Lung (tissue), 12 donors: Measurements from ENCODE around the gene ECT2. TPM values are rescaled to one million over a fixed set of nuclear protein-coding genes. Genes with fewer than 3 reads are reported as not detected.

ENCODE experiments used
- ATAC-seq: fragments of 200-7000 bp; cut with Tn5 transposase; one replicate; pipeline ENCODE4 v1.9.1; 2020; ENCODE audit warnings: moderate number of reproducible peaks; ENCODE audit not compliant: insufficient read depth, low FRiP score
- DNase-seq, 3 donors: peaks; one replicate each; pipeline ENCODE4 v3.0.0-alpha.2; 2013 to 2017
- H3K27ac ChIP-seq, 2 donors: one replicate each; pipeline ENCODE4 v1.5.1; 2013; ENCODE audit warnings: mild to moderate bottlenecking in 2 of 2, moderate library complexity in 2 of 2, control low read depth in 1 of 2, inconsistent platforms in 1 of 2, low read depth in 1 of 2, low read length in 1 of 2
- H3K27me3 ChIP-seq, 3 donors: one replicate each; pipeline ENCODE4 v1.5.1; 2013; ENCODE audit warnings: low read length in 2 of 3; ENCODE audit not compliant: control insufficient read depth in 3 of 3, insufficient read depth in 3 of 3
- H3K36me3 ChIP-seq, 4 donors: one replicate each; pipeline ENCODE4 v1.5.1; 2013; ENCODE audit warnings: low read length in 4 of 4, mild to moderate bottlenecking in 1 of 4, moderate library complexity in 1 of 4; ENCODE audit not compliant: control insufficient read depth in 4 of 4, insufficient read depth in 4 of 4
- H3K4me1 ChIP-seq, 5 donors: one replicate each; pipeline ENCODE4 v1.5.1; 2013; ENCODE audit warnings: low read length in 5 of 5, mild to moderate bottlenecking in 2 of 5, moderate library complexity in 1 of 5; ENCODE audit not compliant: control insufficient read depth in 5 of 5, insufficient read depth in 5 of 5
- H3K4me3 ChIP-seq: one replicate; pipeline ENCODE4 v1.5.1; 2013; ENCODE audit warnings: mild to moderate bottlenecking, control low read depth, moderate library complexity
- H3K9ac ChIP-seq, 2 donors: one replicate each; pipeline ENCODE4 v1.5.1; 2013; ENCODE audit warnings: low read length in 2 of 2, control low read depth in 1 of 2; ENCODE audit not compliant: insufficient read depth in 1 of 2
- H3K9me3 ChIP-seq, 4 donors: one replicate each; pipeline ENCODE4 v1.5.1; 2013; ENCODE audit warnings: low read length in 3 of 4, mild to moderate bottlenecking in 1 of 4, moderate library complexity in 1 of 4; ENCODE audit not compliant: control insufficient read depth in 4 of 4, insufficient read depth in 3 of 4
- CTCF ChIP-seq: IDR thresholded peaks from 2 replicates; pipeline ENCODE4 v1.5.1; 2012; ENCODE audit warnings: mild to moderate bottlenecking; ENCODE audit errors: control extremely low read depth, extremely low read depth
- WGBS, 2 donors: extraction: QIAGEN DNeasy Blood & Tissue Kit; methylation state at CpG; one replicate each; pipeline ENCODE4 v1.1.7; 2013; 5-methylcytosine and 5-hydroxymethylcytosine counted together
- polyA plus RNA-seq, 2 donors: library from polyadenylated mRNA; stranded (reverse); fragments of 200-250 nt; gene quantifications; one replicate each; pipeline ENCODE4 v1.2.1, GENCODE V29; 2013
- total RNA-seq, 2 donors: library from RNA; depleted of rRNA in 1 of 2; stranded (reverse); fragments of >200 nt in 1 of 2; gene quantifications; one replicate each; pipeline ENCODE4 v1.2.1, GENCODE V29; 2014 to 2021
- donor health status: control.
- donor health status: control.
- donor health status: Bipolar disorder and iron deficiency.
- donor health status: healthy.
- donor health status: DM: yes; HTN: yes; CAD: no.

ECT2 gene
- total and polyA plus RNA-seq, 4 donors = 4.2 to 19.5 (median 8.5) TPM

DNA sequence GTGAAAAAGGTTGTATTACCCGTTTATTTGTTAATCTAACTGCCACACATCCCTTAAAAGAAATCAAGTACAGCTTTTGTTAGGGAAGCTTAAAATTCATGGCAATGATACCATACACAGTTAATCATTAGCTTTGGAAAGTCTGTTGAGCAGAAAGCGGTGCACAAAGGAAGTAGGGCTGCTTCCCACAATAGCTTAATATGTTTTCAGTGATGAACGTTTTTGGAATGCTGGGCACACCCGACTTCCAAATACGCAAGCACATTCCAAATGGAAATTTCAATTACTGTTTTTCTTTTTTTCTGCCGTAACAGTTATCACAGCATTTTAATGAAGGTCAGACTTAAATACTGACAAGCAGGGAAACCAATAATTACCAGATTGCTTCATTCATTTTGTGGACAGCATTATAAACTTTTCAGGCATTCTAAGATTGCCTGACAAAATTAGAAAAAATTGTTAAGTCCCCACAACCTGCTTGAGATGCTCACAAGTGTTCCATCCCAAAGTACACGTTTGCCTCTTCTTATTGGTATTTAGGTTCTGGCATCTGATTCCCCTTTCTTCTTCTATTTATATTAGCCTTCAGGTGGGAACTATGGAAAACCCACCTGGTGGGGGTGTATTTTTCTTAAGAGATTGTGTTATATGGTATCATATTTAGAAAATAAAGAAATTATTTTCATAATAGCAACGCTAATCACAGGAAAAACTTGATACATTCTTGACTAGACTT, 1.1 kb upstream of the ECT2 start:
- Histone ChIP-seq H3K4me3 (no peak overlapping the region), H3K36me3 (no peaks in the 10 kb centered on the region), H3K9ac (peak overlapping the region in 1 of 2 donors; percentile 5), H3K4me1 (peaks cover 0 to 13% (median 5%) of the 10 kb centered on the region in 5 donors), H3K9me3 (no peaks in the 10 kb centered on the region), H3K27me3 (no peaks in the 10 kb centered on the region), H3K27ac (peak overlapping the region in 1 of 2 donors; percentile 70)
- ATAC-seq (peak; percentile 36), DNase-seq (peak; percentile 16 to 52 (median 38))
- TF ChIP-seq CTCF = no peak
- 27 to 60% methylated on average over 8 of the region's 8 CpGs for WGBS, 2 donors

DNA sequence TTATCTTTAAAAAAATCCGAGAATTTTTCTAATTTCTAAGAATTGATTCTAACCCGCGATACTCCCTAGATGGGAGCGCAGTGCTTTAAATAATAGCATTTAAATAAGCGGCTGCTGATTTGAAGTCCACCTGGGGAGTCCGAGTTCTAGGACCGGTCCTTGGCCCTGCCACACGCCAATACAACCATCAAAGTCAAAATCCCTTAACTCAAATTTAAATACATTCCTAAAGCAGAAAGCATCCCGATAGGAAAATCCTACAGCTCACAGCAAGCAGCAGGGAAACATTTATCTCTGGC, 508 bp upstream of the ECT2 start:
- Histone ChIP-seq H3K4me3 (no peak overlapping the region), H3K9ac (peak overlapping the region; percentile 5 to 40), H3K4me1 (peaks cover 0 to 13% (median 5%) of the 10 kb centered on the region in 5 donors), H3K27me3 (no peaks in the 10 kb centered on the region), H3K9me3 (no peaks in the 10 kb centered on the region), H3K27ac (peak overlapping the region; percentile 68 to 77), H3K36me3 (no peaks in the 10 kb centered on the region)
- no peak for TF ChIP-seq CTCF
- no peak for ATAC-seq
- no peak for DNase-seq
- 12 to 20% methylated on average over 9 of the region's 9 CpGs for whole genome bisulfite sequencing, 2 donors

GRCh38 chr3:172751175-172751704, 714 bp downstream of the ECT2 start:
- DNase-seq (no peak), ATAC-seq (no peak)
- Histone ChIP-seq H3K36me3 (peaks cover 0 to 3% (median 0%) of the 10 kb centered on the region in 4 donors), H3K4me1 (peaks cover 0 to 13% (median 5%) of the 10 kb centered on the region in 5 donors), H3K4me3 (peak overlapping the region; percentile 93), H3K9me3 (no peaks in the 10 kb centered on the region), H3K27me3 (no peaks in the 10 kb centered on the region), H3K9ac (peak overlapping the region; percentile 82 to 88), H3K27ac (peak overlapping the region; percentile 54 to 91)
- TF ChIP-seq CTCF = no peak
- 1% methylated on average over 14 of the region's 14 CpGs for WGBS, 2 donors
